LNCAP (cell line): ENCODE measurements around the gene PDLIM7.

ENCODE experiments used
- CTCF ChIP-seq: fragments of 450-650 bp; IDR thresholded peaks from 2 replicates; pipeline ENCODE4 v1.5.1; 2017; ENCODE audit warnings: mild to moderate bottlenecking

Gene PDLIM7

GRCh38 chr5:177439518-177440053 lies 57.8 kb downstream of the PDLIM7 start:
- TF ChIP-seq CTCF: no peak

GRCh38 chr5:177438468-177438867 lies 58.9 kb downstream of the PDLIM7 start:
- TF ChIP-seq CTCF: no peak

- TF ChIP-seq CTCF: no peak
These were observed 59.8 kb downstream of the PDLIM7 start for GRCh38 chr5:177437623-177438022.

- TF ChIP-seq CTCF: no peak
These were observed 61.4 kb downstream of the PDLIM7 start for GRCh38 chr5:177435847-177436536.

- TF ChIP-seq CTCF: no peak
These were observed 62.3 kb downstream of the PDLIM7 start for GRCh38 chr5:177434942-177435738.

- TF ChIP-seq CTCF: no peak
These were observed 63.0 kb downstream of the PDLIM7 start for GRCh38 chr5:177434437-177434836.

GRCh38 chr5:177433658-177434217 lies 63.7 kb downstream of the PDLIM7 start:
- no peak for TF ChIP-seq CTCF
